Fibroblast of the aortic adventitia (primary cell): ENCODE data around the gene ZMYND10. TPM values are rescaled to one million over a fixed set of nuclear protein-coding genes. Genes with fewer than 3 reads are reported as not detected.

Source experiments
- DNase-seq: peaks from one replicate; pipeline ENCODE4 v3.0.0-alpha.2; 2010; ENCODE audit warnings: low read depth
- H3K4me3 ChIP-seq: 2 replicates; pipeline ENCODE4 v1.5.1; 2011; ENCODE audit warnings: low read depth, mild to moderate bottlenecking, control low read depth, low read length, moderate library complexity
- CTCF ChIP-seq: IDR thresholded peaks from 2 replicates; pipeline ENCODE4 v1.5.1; 2011; ENCODE audit warnings: mild to moderate bottlenecking, low read length, control low read depth, inconsistent platforms; ENCODE audit not compliant: insufficient read depth
- total RNA-seq: library from RNA; depleted of rRNA; stranded (reverse); fragments of >200 nt; gene quantifications from 2 replicates; pipeline ENCODE4 v1.2.3, GENCODE V29; 2012; ENCODE audit warnings: low replicate concordance

Gene ZMYND10
- total RNA-seq, 1 donor, result 0.81 TPM

- DNase-seq, result no peak
- H3K4me3 ChIP-seq, result peak overlapping the region; percentile 94
- TF ChIP-seq CTCF, result peak; percentile 34
Measured at GRCh38 chr3:50297896-50298725, 47.4 kb downstream of the ZMYND10 start.

GRCh38 chr3:50297384-50297775 lies 48.2 kb downstream of the ZMYND10 start:
- DNase-seq, result no peak
- TF ChIP-seq CTCF, result no peak
- no peak overlapping the region for H3K4me3 ChIP-seq

- no peak overlapping the region for H3K4me3 ChIP-seq
- no peak for DNase-seq
- no peak for TF ChIP-seq CTCF
Measured at GRCh38 chr3:50296721-50297383, 48.7 kb downstream of the ZMYND10 start.

GRCh38 chr3:50295553-50296431 lies 49.7 kb downstream of the ZMYND10 start:
- no peak overlapping the region for H3K4me3 ChIP-seq
- no peak for TF ChIP-seq CTCF
- DNase-seq, result no peak

- no peak for DNase-seq
- no peak for TF ChIP-seq CTCF
- H3K4me3 ChIP-seq, result no peak overlapping the region
Measured at GRCh38 chr3:50294492-50295403, 50.8 kb downstream of the ZMYND10 start.

GRCh38 chr3:50294089-50294488 lies 51.4 kb downstream of the ZMYND10 start:
- DNase-seq, result no peak
- H3K4me3 ChIP-seq, result no peak overlapping the region
- TF ChIP-seq CTCF, result no peak
